Measurements from ENCODE around the gene CMYA5. TPM values are rescaled to one million over a fixed set of nuclear protein-coding genes. Genes with fewer than 3 reads are reported as not detected.
"Not testable (repeated sequence)": the region's sequence is repeated elsewhere in the genome, so short reads cannot be mapped to it uniquely, and the experiment has no call there.

Gene CMYA5
- total and polyA plus RNA-seq, 9 donors: 13.7 to 65.6 (median 41.5) TPM

DNA sequence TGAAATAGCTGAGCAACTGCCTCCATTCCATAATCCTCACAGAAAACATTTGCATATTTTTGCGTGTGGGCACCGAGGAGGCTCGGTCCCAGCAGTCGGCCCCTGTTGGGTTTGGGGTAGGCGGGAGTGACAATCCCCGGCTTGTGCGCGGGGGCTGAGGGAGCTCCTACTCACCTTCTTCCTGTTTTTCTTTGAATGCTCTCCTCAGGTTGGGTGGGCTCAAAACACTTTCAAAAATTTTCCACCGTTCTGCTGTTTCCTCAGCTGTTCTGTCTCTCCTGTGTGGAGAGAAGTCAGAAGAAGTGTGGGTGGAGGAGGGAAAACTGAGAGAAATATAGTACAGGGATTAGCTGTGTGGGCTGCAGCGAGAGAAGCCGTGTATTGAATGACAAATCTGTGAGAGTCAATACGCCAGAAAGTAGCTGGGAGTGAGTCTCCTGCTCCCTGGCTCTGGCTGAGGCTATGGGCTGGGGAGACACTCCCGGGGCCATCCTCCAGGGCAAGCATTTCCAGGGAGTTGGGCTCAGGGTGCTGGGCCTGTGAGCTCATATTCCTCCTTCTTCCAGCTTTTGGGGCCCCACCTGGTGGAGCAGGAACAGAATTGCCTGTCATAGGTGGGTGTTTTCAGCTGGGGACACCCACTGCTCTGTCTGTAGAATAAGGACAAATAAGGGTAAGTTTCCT lies 84.7 kb downstream of the CMYA5 start:
- no peak overlapping the region for H3K27ac ChIP-seq
- TF ChIP-seq EP300 (IDR thresholded peaks at IDR 0.05) (no peak), POLR2A (IDR thresholded peaks at IDR 0.05) (no peak)
- TF ChIP-seq, protein P1, sequence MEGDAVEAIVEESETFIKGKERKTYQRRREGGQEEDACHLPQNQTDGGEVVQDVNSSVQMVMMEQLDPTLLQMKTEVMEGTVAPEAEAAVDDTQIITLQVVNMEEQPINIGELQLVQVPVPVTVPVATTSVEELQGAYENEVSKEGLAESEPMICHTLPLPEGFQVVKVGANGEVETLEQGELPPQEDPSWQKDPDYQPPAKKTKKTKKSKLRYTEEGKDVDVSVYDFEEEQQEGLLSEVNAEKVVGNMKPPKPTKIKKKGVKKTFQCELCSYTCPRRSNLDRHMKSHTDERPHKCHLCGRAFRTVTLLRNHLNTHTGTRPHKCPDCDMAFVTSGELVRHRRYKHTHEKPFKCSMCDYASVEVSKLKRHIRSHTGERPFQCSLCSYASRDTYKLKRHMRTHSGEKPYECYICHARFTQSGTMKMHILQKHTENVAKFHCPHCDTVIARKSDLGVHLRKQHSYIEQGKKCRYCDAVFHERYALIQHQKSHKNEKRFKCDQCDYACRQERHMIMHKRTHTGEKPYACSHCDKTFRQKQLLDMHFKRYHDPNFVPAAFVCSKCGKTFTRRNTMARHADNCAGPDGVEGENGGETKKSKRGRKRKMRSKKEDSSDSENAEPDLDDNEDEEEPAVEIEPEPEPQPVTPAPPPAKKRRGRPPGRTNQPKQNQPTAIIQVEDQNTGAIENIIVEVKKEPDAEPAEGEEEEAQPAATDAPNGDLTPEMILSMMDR (IDR thresholded peaks at IDR 0.05): no peak
- H3K9me3 ChIP-seq: no peaks in the 10 kb centered on the region
- intact Hi-C loops (cut with DNase I): no loop called here
- WGBS, 3 donors: 68 to 80% (median 78%) methylated on average over 13 of the region's 13 CpGs
- no peaks in the 10 kb centered on the region for H3K4me1 ChIP-seq (ENCODE audit: insufficient read depth)
- H3K4me3 ChIP-seq: no peak overlapping the region
- no peaks in the 10 kb centered on the region for H3K27me3 ChIP-seq
- no peak for DNase-seq
- no peaks in the 10 kb centered on the region for H3K36me3 ChIP-seq

DNA sequence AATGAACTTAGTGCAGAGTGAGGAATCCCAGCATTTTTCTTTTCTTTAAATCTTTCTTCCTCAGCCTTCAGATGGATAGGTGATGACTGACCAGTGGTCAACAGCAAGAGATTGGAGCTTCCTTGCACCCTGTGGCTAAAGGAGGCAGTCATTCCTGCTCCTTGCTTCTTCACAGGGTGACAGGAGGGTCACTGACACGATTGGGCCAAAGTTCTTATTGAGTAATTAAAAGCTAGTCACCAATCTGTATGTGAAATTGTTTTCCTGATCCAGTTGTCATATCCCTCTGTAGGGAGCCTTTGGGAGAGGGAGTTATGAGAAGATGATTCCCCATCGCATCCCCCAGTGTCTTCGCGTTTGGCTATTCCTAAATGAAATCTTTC lies 85.2 kb downstream of the CMYA5 start:
- H3K36me3 ChIP-seq: no peaks in the 10 kb centered on the region
- H3K27me3 ChIP-seq: no peaks in the 10 kb centered on the region
- 81 to 85% (median 85%) methylated on average over 4 of the region's 4 CpGs for WGBS, 3 donors
- intact Hi-C loops (cut with DNase I): no loop called here
- DNase-seq: no peak
- no peak for TF ChIP-seq POLR2A (IDR thresholded peaks at IDR 0.05)
- TF ChIP-seq, protein P1 (IDR thresholded peaks at IDR 0.05): no peak
- no peak for TF ChIP-seq EP300 (IDR thresholded peaks at IDR 0.05)
- H3K4me1 ChIP-seq (ENCODE audit: insufficient read depth): no peaks in the 10 kb centered on the region
- no peak overlapping the region for H3K27ac ChIP-seq
- H3K4me3 ChIP-seq: no peak overlapping the region
- no peaks in the 10 kb centered on the region for H3K9me3 ChIP-seq

GRCh38 chr5:79784741-79785140 lies 95.1 kb downstream of the CMYA5 start:
- intact Hi-C loops (cut with DNase I); H3K36me3 ChIP-seq; H3K4me3 ChIP-seq; H3K9me3 ChIP-seq; H3K4me1 ChIP-seq (ENCODE audit: insufficient read depth); H3K27me3 ChIP-seq; DNase-seq; H3K27ac ChIP-seq: not testable (repeated sequence)
- WGBS, 3 donors: 60 to 77% (median 71%) methylated on average over 14 of the region's 14 CpGs

DNA sequence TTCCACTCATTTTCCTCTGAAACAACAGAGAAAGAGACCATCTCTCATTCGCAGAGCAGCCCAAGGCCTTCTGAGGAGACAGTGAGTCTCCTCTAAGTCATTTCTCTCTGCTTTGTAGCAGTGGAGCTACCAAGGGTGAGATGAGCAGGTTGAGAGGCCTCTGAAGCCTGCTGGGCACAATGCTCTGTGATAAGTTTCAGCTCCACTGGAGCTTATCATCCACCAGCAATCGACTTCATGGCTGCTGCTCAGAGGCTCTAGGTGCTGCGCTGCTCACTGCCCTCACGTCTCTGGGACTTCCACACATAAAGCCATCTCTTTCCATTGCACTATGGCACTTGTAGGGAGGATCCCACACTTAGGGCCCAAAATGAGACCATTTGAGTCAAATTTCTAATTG lies 96.3 kb downstream of the CMYA5 start:
- no peaks in the 10 kb centered on the region for H3K27me3 ChIP-seq
- no peak overlapping the region for H3K4me3 ChIP-seq
- H3K36me3 ChIP-seq: no peaks in the 10 kb centered on the region
- intact Hi-C loops (cut with DNase I): no loop called here
- H3K9me3 ChIP-seq: no peaks in the 10 kb centered on the region
- 92 to 97% (median 93%) methylated on average over 4 of the region's 4 CpGs for WGBS, 3 donors
- no peak for DNase-seq
- no peaks in the 10 kb centered on the region for H3K4me1 ChIP-seq (ENCODE audit: insufficient read depth)
- H3K27ac ChIP-seq: no peak overlapping the region
- TF ChIP-seq EP300 (IDR thresholded peaks at IDR 0.05) (no peak), POLR2A (IDR thresholded peaks at IDR 0.05) (no peak)
- TF ChIP-seq, protein P1 (IDR thresholded peaks at IDR 0.05): no peak

GRCh38 chr5:79787448-79787847 lies 97.8 kb downstream of the CMYA5 start:
- Histone ChIP-seq H3K4me1 (ENCODE audit: insufficient read depth) (no peaks in the 10 kb centered on the region), H3K36me3 (no peaks in the 10 kb centered on the region), H3K9me3 (no peaks in the 10 kb centered on the region), H3K27ac (no peak overlapping the region), H3K4me3 (no peak overlapping the region), H3K27me3 (no peaks in the 10 kb centered on the region)
- no peak for DNase-seq
- intact Hi-C loops (cut with DNase I): no loop called here
- TF ChIP-seq EP300 (IDR thresholded peaks at IDR 0.05) (no peak), POLR2A (IDR thresholded peaks at IDR 0.05) (no peak)
- TF ChIP-seq, protein P1 (IDR thresholded peaks at IDR 0.05): no peak
- 89 to 94% (median 94%) methylated on average over 1 of the region's 1 CpG for WGBS, 3 donors

Data from ovary (tissue), 9 donors.